A549 (cell line): ENCODE results near the gene REEP6. TPM values are rescaled to one million over a fixed set of nuclear protein-coding genes. Genes with fewer than 3 reads are reported as not detected.

ENCODE experiments used
- ATAC-seq, 2 experiments: fragments of 200-7000 bp in 1 of 2; fragments of >200 bp in 1 of 2; cut with Nextera tagmentation in 1 of 2; cut with Tn5 transposase in 1 of 2; 3 replicates each; pipeline versions ENCODE4 v1.8.0 to v1.9.1; 2018 to 2020; ENCODE audit warnings: mild to moderate bottlenecking in 1 of 2, moderate library complexity in 1 of 2
- CTCF ChIA-PET: fragments of 300-600 bp; sonication (Branson Sonifier 250); formaldehyde crosslinking; extraction: SDS; loops from one replicate; lab custom pipeline; 2021; ENCODE audit warnings: antibody characterized with exemption, inconsistent platforms; lab: Yijun Ruan, JAX
- POLR2A ChIA-PET: fragments of 350-600 bp; formaldehyde crosslinking; extraction: SDS; loops from one replicate; lab custom pipeline; 2021; ENCODE audit warnings: antibody characterized with exemption, inconsistent platforms; lab: Yijun Ruan, JAX
- DNase-seq, 2 experiments: peaks; one replicate each; pipeline versions ENCODE4 v3.0.0 to v3.0.0-alpha.2; 2011 to 2016; ENCODE audit warnings: low read depth in 1 of 2, low spot score in 1 of 2
- FAIRE-seq: peaks from 2 replicates; lab custom pipeline; 2011; peaks lifted over from hg19 to GRCh38; lab: Jason Lieb, UNC
- H3K27ac ChIP-seq, 2 experiments: fragments of >200 bp; sonication (Bioruptor Twin); formaldehyde crosslinking; 3 replicates each; pipeline ENCODE4 v1.5.1; 2016 to 2017
- H3K4me1 ChIP-seq: fragments of >200 bp; sonication (Bioruptor Twin); formaldehyde crosslinking; 3 replicates; pipeline ENCODE4 v1.6.1; 2016
- H3K4me2 ChIP-seq: fragments of >200 bp; sonication (Bioruptor Twin); formaldehyde crosslinking; 3 replicates; pipeline ENCODE4 v1.6.1; 2016
- H3K4me3 ChIP-seq: fragments of >200 bp; sonication (Bioruptor Twin); formaldehyde crosslinking; 3 replicates; pipeline ENCODE4 v1.5.1; 2016
- H3K9me3 ChIP-seq: fragments of >200 bp; sonication (Bioruptor Twin); formaldehyde crosslinking; 3 replicates; pipeline ENCODE4 v1.6.1; 2016
- BHLHE40 ChIP-seq: IDR thresholded peaks from 2 replicates; pipeline ENCODE4 v1.6.1; 2012; ENCODE audit warnings: low read depth, low read length, inconsistent platforms
- FOXS1 ChIP-seq: fragments of 250-450 bp; sonication (Bioruptor Pico); IDR thresholded peaks from 2 replicates; pipeline ENCODE4 v1.5.0; 2020; ENCODE audit warnings: mild to moderate bottlenecking, moderate library complexity
- GATA3 ChIP-seq: IDR thresholded peaks from 2 replicates; pipeline ENCODE4 v1.6.1; 2012; ENCODE audit warnings: borderline replicate concordance
- HDAC2 ChIP-seq: fragments of 200-600 bp; sonication (generic); IDR thresholded peaks from 2 replicates; pipeline ENCODE4 v1.6.1; 2016
- JUN ChIP-seq, 2 experiments: fragments of >200 bp; sonication (Bioruptor Twin); formaldehyde crosslinking; IDR thresholded peaks; 2 replicates in 1 of 2; 3 replicates in 1 of 2; pipeline ENCODE4 v1.6.1; 2016 to 2017
- JUNB ChIP-seq: fragments of >200 bp; sonication (Bioruptor Twin); formaldehyde crosslinking; IDR thresholded peaks from 2 replicates; pipeline ENCODE4 v1.6.1; 2016
- MAZ ChIP-seq: fragments of 150-350 bp; IDR thresholded peaks from 2 replicates; pipeline ENCODE4 v1.6.1; 2014; ENCODE audit warnings: antibody characterized with exemption, low read depth, low read length, borderline replicate concordance
- MYC ChIP-seq: IDR thresholded peaks from 2 replicates; pipeline ENCODE4 v1.6.1; 2012; ENCODE audit warnings: mild to moderate bottlenecking, inconsistent platforms, low read length, improper control_type of control experiment, borderline replicate concordance
- NFE2L2 ChIP-seq: fragments of 150-350 bp; conservative IDR thresholded peaks from 2 replicates; pipeline ENCODE4 v1.6.1; 2014; ENCODE audit warnings: low read length
- POLR2A ChIP-seq: IDR thresholded peaks from 2 replicates; pipeline ENCODE4 v1.6.1; 2012; ENCODE audit warnings: mild to moderate bottlenecking, low read length
- RARB ChIP-seq: fragments of 250-450 bp; sonication (Bioruptor Pico); IDR thresholded peaks from 2 replicates; pipeline ENCODE4 v1.8.0; 2021; ENCODE audit warnings: mild to moderate bottlenecking, moderate library complexity
- RCOR1 ChIP-seq: fragments of 150-350 bp; IDR thresholded peaks from 2 replicates; pipeline ENCODE4 v1.6.1; 2014; ENCODE audit warnings: antibody characterized with exemption, low read length, low read depth
- RFX5 ChIP-seq: fragments of 450-650 bp; IDR thresholded peaks from 2 replicates; pipeline ENCODE4 v1.7.1; 2014; ENCODE audit warnings: antibody characterized with exemption, mild to moderate bottlenecking, moderate library complexity
- TP53 ChIP-seq: fragments of 250-450 bp; sonication (Bioruptor Pico); IDR thresholded peaks from 2 replicates; pipeline ENCODE4 v1.5.0; 2021; ENCODE audit warnings: mild to moderate bottlenecking, moderate library complexity
- WGBS: methylation state at CpG from one replicate; pipeline ENCODE4 v1.1.6; 2017; ENCODE audit errors: missing lambda C conversion rate; 5-methylcytosine and 5-hydroxymethylcytosine counted together
- polyA plus RNA-seq, 4 experiments: library from polyadenylated mRNA; depleted of rRNA in 3 of 4; stranded (reverse); fragments of >200 nt; fragmentation: RNase III in 1 of 4; extraction: RNeasy Plus Mini Kit Qiagen cat#74134 plus additional on column Dnase treatment in 1 of 4; gene quantifications; 2 replicates in 3 of 4; 3 replicates in 1 of 4; pipeline ENCODE4 v1.2.3, GENCODE V29; 2011 to 2017
- TF ChIP-seq, protein P1 (sequence below): IDR thresholded peaks from 2 replicates; pipeline ENCODE4 v1.6.1; 2012
- TF ChIP-seq, protein P2 (sequence below): IDR thresholded peaks from 2 replicates; pipeline ENCODE4 v1.6.1; 2012
- TF ChIP-seq, protein P3 (sequence below): fragments of 450-650 bp; IDR thresholded peaks from 2 replicates; pipeline ENCODE4 v1.6.1; 2014; ENCODE audit warnings: antibody characterized with exemption
- TF ChIP-seq, protein P4 (sequence below): IDR thresholded peaks from 2 replicates; pipeline ENCODE4 v1.6.1; 2012; ENCODE audit warnings: low read depth, borderline replicate concordance
- TF ChIP-seq, protein P5 (sequence below): fragments of 150-350 bp; IDR thresholded peaks from 2 replicates; pipeline ENCODE4 v1.6.1; 2014; ENCODE audit warnings: low read depth, mild to moderate bottlenecking, low read length
- TF ChIP-seq, protein P6 (sequence below): fragments of 200-600 bp; sonication (generic); IDR thresholded peaks from 2 replicates; pipeline ENCODE4 v1.6.1; 2016; ENCODE audit warnings: antibody characterized with exemption, mild to moderate bottlenecking, moderate library complexity
- TF ChIP-seq, protein P7 (sequence below): fragments of 250-450 bp; sonication (Bioruptor Pico); IDR thresholded peaks from 2 replicates; pipeline ENCODE4 v1.5.0; 2021; ENCODE audit warnings: mild to moderate bottlenecking, moderate library complexity, borderline replicate concordance
- TF ChIP-seq, protein P8 (sequence below): fragments of 250-450 bp; sonication (Bioruptor Pico); IDR thresholded peaks from 2 replicates; pipeline ENCODE4 v1.5.0; 2020; ENCODE audit warnings: low read depth, mild to moderate bottlenecking, moderate library complexity
- TF ChIP-seq, protein P9 (sequence below): fragments of >200 bp; sonication (Bioruptor Twin); formaldehyde crosslinking; IDR thresholded peaks from 3 replicates; pipeline ENCODE4 v1.6.1; 2016

Gene REEP6
- polyA plus RNA-seq, 2 of the 4 experiments (the other 2 are of a cell fraction): 1.8 to 4.8 TPM

DNA sequence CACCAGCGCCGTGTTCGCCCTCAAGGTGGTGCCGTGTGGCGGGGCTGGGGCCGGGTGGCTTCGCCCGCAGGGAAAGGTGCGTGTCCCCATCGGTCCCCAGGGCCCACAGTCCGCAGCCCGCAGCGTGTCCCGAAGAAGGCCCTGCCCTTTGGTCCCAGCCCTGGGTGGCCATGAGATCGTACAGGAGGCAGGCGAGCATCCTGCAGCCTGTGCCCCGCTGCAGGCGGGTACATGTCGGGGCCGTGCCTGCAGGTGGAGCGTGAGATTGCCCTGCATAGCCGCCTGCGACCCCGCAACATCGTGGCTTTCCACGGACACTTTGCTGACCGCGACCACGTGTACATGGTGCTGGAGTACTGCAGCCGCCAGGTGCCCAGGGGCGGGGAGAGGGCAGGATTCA lies 34.4 kb downstream of the REEP6 start:
- no CpG with 5 or more reads among the region's 31 CpGs for WGBS
- peak; percentile 48 to 62; a peak in 5 of 6 replicates for ATAC-seq

DNA sequence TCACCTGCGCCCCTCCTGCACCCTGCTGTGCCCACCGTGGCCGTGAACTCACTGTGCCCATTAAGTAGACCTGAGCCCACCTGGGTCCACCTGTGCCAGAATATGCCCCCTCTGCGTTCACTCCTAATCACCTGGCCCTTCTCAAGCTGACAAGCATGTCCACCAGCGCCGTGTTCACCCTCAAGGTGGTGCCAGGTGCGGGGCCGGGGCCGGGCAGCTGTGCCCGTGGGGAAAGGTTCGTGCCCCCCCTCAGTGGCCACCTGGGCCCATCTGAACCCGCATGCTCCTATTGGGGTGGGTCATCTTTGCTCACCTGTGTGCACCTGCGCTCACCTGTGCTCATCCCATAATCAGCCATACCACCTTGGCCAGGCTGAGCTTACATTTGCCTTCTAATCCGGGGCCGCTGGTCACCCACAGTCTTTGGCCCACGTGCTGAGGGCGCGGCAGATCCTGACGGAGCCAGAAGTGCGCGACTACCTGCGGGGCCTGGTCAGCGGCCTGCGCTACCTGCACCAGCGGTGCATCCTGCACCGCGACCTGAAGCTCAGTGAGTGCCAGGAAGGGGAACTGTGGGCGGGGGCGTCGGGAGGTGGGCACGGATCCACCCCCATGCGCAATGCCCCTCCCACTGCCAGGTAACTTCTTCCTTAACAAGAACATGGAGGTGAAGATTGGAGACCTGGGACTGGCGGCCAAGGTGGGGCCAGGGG lies 35.2 kb downstream of the REEP6 start:
- ChIA-PET POLR2A (no interaction called here), CTCF (interaction anchor here (1.9 kb wide), 1 partner anchor 8 kb away, joined by 6 read pairs; no protein-coding TSS in a partner anchor)
- FAIRE-seq (no peak), ATAC-seq (no peak), DNase-seq (no peak)
- no peak overlapping the region for H3K4me3 ChIP-seq
- TF ChIP-seq POLR2A (no peak), BHLHE40 (no peak)
- TF ChIP-seq, protein P1, sequence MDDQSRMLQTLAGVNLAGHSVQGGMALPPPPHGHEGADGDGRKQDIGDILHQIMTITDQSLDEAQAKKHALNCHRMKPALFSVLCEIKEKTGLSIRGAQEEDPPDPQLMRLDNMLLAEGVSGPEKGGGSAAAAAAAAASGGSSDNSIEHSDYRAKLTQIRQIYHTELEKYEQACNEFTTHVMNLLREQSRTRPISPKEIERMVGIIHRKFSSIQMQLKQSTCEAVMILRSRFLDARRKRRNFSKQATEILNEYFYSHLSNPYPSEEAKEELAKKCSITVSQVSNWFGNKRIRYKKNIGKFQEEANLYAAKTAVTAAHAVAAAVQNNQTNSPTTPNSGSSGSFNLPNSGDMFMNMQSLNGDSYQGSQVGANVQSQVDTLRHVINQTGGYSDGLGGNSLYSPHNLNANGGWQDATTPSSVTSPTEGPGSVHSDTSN: no peak
- TF ChIP-seq, protein P2, sequence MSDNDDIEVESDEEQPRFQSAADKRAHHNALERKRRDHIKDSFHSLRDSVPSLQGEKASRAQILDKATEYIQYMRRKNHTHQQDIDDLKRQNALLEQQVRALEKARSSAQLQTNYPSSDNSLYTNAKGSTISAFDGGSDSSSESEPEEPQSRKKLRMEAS: no peak
- TF ChIP-seq, protein P3, sequence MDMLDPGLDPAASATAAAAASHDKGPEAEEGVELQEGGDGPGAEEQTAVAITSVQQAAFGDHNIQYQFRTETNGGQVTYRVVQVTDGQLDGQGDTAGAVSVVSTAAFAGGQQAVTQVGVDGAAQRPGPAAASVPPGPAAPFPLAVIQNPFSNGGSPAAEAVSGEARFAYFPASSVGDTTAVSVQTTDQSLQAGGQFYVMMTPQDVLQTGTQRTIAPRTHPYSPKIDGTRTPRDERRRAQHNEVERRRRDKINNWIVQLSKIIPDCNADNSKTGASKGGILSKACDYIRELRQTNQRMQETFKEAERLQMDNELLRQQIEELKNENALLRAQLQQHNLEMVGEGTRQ: no peak
- TF ChIP-seq, protein P4, sequence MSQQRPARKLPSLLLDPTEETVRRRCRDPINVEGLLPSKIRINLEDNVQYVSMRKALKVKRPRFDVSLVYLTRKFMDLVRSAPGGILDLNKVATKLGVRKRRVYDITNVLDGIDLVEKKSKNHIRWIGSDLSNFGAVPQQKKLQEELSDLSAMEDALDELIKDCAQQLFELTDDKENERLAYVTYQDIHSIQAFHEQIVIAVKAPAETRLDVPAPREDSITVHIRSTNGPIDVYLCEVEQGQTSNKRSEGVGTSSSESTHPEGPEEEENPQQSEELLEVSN: no peak
- TF ChIP-seq, protein P5, sequence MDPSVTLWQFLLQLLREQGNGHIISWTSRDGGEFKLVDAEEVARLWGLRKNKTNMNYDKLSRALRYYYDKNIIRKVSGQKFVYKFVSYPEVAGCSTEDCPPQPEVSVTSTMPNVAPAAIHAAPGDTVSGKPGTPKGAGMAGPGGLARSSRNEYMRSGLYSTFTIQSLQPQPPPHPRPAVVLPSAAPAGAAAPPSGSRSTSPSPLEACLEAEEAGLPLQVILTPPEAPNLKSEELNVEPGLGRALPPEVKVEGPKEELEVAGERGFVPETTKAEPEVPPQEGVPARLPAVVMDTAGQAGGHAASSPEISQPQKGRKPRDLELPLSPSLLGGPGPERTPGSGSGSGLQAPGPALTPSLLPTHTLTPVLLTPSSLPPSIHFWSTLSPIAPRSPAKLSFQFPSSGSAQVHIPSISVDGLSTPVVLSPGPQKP: no peak
- no peak overlapping the region for H3K4me2 ChIP-seq
- H3K4me1 ChIP-seq: no peaks in the 10 kb centered on the region
- H3K9me3 ChIP-seq: no peaks in the 10 kb centered on the region
- no peak overlapping the region for H3K27ac ChIP-seq
- 32% methylated on average over 16 of the region's 33 CpGs for WGBS

More for the DNA sequence above, 34.4 kb downstream of the REEP6 start:
- CTCF ChIA-PET: interaction anchor here (1.1 to 1.9 kb wide), 2 partner anchors 9 to 21 kb away, joined by 5 to 6 read pairs; no protein-coding TSS in a partner anchor
- POLR2A ChIA-PET: no interaction called here
- Histone ChIP-seq H3K9me3 (no peaks in the 10 kb centered on the region), H3K4me2 (no peak overlapping the region), H3K27ac (no peak overlapping the region), H3K4me3 (no peak overlapping the region), H3K4me1 (no peaks in the 10 kb centered on the region)
- TF ChIP-seq MAZ: no peak
- TF ChIP-seq FOXS1 (CRISPR knock-in tag): no peak
- TF ChIP-seq, protein P6, sequence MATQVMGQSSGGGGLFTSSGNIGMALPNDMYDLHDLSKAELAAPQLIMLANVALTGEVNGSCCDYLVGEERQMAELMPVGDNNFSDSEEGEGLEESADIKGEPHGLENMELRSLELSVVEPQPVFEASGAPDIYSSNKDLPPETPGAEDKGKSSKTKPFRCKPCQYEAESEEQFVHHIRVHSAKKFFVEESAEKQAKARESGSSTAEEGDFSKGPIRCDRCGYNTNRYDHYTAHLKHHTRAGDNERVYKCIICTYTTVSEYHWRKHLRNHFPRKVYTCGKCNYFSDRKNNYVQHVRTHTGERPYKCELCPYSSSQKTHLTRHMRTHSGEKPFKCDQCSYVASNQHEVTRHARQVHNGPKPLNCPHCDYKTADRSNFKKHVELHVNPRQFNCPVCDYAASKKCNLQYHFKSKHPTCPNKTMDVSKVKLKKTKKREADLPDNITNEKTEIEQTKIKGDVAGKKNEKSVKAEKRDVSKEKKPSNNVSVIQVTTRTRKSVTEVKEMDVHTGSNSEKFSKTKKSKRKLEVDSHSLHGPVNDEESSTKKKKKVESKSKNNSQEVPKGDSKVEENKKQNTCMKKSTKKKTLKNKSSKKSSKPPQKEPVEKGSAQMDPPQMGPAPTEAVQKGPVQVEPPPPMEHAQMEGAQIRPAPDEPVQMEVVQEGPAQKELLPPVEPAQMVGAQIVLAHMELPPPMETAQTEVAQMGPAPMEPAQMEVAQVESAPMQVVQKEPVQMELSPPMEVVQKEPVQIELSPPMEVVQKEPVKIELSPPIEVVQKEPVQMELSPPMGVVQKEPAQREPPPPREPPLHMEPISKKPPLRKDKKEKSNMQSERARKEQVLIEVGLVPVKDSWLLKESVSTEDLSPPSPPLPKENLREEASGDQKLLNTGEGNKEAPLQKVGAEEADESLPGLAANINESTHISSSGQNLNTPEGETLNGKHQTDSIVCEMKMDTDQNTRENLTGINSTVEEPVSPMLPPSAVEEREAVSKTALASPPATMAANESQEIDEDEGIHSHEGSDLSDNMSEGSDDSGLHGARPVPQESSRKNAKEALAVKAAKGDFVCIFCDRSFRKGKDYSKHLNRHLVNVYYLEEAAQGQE: no peak
- TF ChIP-seq, protein P7, sequence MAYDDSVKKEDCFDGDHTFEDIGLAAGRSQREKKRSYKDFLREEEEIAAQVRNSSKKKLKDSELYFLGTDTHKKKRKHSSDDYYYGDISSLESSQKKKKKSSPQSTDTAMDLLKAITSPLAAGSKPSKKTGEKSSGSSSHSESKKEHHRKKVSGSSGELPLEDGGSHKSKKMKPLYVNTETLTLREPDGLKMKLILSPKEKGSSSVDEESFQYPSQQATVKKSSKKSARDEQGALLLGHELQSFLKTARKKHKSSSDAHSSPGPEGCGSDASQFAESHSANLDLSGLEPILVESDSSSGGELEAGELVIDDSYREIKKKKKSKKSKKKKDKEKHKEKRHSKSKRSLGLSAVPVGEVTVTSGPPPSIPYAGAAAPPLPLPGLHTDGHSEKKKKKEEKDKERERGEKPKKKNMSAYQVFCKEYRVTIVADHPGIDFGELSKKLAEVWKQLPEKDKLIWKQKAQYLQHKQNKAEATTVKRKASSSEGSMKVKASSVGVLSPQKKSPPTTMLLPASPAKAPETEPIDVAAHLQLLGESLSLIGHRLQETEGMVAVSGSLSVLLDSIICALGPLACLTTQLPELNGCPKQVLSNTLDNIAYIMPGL (CRISPR knock-in tag): no peak
- TF ChIP-seq, protein P8, sequence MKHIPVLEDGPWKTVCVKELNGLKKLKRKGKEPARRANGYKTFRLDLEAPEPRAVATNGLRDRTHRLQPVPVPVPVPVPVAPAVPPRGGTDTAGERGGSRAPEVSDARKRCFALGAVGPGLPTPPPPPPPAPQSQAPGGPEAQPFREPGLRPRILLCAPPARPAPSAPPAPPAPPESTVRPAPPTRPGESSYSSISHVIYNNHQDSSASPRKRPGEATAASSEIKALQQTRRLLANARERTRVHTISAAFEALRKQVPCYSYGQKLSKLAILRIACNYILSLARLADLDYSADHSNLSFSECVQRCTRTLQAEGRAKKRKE (CRISPR knock-in tag): no peak
- no peak for TF ChIP-seq RARB (CRISPR knock-in tag)
- TF ChIP-seq JUNB: no peak
- TF ChIP-seq, protein P3: no peak
- no peak for TF ChIP-seq NFE2L2
- no peak for TF ChIP-seq RCOR1
- TF ChIP-seq GATA3: no peak
- TF ChIP-seq JUN (IDR thresholded peaks at IDR 0.05): no peak
- TF ChIP-seq TP53: no peak
- TF ChIP-seq, protein P9, sequence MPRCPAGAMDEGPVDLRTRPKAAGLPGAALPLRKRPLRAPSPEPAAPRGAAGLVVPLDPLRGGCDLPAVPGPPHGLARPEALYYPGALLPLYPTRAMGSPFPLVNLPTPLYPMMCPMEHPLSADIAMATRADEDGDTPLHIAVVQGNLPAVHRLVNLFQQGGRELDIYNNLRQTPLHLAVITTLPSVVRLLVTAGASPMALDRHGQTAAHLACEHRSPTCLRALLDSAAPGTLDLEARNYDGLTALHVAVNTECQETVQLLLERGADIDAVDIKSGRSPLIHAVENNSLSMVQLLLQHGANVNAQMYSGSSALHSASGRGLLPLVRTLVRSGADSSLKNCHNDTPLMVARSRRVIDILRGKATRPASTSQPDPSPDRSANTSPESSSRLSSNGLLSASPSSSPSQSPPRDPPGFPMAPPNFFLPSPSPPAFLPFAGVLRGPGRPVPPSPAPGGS: no peak
- no peak for TF ChIP-seq HDAC2
- no peak for TF ChIP-seq MYC
- TF ChIP-seq RFX5: no peak
- FAIRE-seq (no peak), DNase-seq (no peak)
